NCI-H69 (cell line): Measurements from ENCODE around the gene GALR1.
"Not testable (repeated sequence)": the region's sequence is repeated elsewhere in the genome, so short reads cannot be mapped to it uniquely, and the experiment has no call there.

Experiments
- DNase-seq: peaks from one replicate; lab custom pipeline; 2025; lab: John Stamatoyannopoulos, UW

Gene GALR1

DNA sequence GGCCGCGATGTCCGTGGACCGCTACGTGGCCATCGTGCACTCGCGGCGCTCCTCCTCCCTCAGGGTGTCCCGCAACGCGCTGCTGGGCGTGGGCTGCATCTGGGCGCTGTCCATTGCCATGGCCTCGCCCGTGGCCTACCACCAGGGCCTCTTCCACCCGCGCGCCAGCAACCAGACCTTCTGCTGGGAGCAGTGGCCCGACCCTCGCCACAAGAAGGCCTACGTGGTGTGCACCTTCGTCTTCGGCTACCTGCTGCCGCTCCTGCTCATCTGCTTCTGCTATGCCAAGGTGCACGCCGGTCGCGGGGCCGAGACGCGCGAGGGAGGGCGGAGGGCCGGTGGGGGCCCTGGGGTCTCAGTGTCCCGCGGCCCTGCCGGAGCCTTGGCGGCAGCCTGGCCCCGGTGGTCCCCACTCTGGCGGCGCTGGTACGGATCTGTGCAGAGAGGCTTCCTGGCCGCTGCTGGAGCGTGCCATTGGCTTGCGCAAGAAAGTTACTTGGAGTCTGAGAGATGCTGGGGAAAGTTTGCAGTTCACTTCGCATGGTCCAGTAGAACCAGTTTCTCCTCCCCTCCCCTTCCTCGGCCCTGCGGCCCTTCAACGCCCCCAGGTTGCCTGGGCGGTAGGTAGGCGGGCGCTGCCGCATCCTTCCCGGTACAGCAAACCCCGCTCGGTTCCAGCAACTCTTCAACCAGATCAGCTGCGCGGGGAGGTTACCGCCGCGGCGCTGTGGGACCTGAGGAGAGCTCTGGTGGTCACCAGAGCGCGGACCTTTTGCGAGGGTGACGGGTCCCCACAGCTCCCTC lies 1.5 kb downstream of the GALR1 start:
- peak; percentile 58 for DNase-seq

DNA sequence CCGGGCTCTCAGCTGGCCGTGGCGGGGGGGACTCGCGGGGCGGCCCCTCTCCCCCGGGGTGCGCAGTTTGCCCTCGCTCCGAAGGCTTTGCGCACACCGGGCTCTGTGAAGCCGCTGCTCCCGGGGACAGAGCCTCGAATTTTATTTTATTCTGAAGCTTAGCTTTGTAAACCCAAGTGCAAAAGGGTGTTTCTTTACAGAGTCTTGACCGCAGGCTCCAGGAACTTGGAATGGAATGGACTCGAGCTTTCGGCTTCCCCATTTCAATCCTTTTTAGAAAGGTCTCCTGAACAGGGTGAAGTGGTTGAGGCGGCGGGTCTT lies 2.0 kb downstream of the GALR1 start:
- no peak for DNase-seq

DNA sequence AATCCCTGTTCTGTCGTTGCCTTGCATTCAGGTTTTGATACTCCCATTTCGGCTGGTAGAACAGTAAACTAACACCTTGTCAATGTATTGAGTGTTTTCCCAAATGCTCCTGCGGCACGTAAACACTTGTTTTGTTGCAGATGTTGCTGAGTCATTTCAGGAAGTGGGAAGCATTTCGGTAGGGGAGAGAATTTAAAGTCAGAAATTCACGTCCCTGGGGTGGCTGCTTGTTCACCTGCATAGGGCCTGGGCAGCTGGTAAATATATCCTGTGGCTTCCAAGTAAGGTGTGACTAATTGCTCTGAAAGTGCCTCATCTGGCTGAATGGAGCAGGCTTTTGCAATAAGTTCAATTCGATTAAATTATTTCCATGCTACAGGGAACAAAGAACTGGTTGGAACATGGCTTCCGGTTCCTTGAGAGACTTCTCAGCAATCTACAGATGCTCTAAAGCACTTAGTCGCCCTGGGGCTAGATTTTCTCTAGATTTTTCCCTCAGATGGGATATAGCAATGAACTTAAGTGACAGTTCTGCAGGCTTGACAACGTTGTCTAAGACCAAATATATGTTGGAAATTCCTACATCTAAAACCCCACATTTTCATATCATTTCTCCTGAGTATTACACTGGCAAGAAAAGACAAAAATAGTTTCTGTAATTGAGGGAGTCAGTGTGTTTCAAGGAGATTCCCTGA lies 5.2 kb downstream of the GALR1 start:
- DNase-seq = peak; percentile 75

DNA sequence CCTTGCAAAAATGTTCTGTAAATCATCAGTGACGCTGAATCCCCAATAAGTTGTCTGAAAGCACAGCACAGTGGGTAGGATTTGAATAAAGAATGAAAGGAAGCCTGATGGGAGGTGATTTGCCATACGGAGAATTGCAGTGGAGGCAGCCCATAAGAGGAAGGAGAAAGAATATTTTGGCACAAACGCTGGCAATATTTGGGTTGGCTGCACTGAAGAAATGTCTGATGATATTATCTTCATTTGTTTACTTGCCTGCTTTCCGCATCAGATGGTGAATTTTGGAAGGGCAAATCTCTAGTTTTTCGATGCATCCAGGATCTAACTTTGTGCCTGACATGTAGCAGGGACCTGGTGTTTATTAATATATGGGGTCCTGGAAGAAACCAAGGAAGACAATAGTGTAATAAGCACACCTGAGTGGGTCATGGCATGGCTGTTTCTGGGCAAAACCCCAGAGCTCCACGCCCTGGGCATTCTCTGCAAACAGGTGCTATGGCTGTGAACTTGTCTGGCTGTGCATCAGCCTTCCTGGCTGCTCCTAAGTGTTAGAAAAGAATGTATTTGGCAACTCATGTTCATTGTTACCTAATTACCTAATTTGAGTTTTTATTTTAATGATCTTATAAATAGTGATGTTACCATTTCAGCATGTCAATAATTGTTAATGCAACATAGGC lies 5.9 kb downstream of the GALR1 start:
- no peak for DNase-seq

DNA sequence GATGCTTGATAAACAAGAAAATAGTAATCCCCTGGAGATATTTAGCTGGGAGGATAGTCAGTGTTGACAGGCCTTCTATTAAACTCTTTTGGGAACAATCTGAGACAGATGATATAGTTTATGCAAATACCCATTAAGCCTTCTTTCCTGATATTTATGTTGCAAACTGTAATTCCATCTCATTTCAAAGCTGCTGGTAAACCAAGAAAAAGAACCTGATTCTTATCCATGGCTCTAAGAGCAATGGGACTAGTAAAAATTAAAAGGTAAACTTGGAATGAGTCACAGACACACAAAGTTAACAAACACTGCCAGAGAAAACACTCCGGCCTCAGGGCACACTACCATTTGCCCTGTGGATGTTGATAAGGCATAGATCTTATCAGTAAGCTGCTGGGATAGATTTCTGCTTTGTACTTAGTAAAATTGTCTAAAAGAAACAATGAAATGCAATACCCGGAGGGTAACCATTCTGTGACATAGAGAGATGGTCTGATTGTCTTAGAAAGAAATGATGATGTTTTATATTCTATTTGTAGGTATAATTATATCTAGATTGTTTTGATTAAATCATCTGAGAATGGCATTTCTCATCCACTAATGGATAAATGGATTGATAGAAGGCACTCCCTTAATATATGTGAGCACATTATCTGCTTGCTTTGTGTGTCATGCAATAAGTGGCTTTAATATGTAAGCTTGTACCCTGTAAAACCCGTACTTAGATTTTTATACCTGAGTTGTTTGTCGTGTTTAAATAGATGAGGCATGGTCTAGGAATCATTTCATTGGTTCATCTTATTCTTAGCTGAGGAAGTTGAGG lies 13.2 kb downstream of the GALR1 start:
- peak; percentile 63 for DNase-seq

DNA sequence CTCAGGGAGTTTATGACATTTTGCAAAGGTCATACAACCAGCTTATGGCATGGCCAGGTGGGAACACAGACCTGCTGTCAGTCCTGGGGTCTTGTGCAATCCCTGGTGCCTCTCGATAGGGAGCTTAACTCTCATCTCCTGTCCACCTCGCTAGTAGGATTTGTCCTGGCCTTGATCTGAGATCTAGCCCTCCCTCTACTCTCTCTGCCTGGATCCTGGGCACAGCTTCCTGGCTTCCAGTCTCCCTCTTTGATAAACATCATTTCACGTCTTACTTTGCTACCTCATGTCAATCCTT lies 13.8 kb downstream of the GALR1 start:
- DNase-seq = no peak

DNA sequence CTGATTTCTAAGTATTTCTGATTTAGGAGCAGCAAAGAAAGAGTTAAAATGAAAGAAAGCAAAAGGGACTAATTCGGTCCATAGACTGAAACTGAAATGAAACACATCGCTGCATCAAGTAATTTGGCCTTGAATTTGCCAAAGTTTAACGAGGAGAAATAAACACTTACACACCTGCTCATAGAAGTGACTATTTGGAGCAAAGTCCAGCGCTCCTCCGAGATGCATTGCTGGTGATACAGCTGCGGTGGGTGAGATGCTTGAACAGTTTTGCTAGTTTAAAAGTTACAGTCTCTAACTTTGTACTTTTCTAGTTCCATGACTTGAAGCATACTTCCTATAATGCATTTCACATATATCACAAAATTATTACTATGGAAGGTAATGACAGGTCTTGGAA lies 18.3 kb downstream of the GALR1 start:
- no peak for DNase-seq

DNA sequence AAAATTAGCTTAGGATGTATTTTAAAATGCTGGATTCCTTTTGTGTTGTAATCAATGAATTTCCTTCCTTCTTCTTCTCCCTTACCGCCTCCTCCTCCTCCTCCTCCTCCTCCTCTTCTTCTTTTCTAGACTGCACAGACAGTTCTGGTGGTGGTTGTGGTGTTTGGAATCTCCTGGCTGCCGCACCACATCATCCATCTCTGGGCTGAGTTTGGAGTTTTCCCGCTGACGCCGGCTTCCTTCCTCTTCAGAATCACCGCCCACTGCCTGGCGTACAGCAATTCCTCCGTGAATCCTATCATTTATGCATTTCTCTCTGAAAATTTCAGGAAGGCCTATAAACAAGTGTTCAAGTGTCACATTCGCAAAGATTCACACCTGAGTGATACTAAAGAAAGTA lies 18.8 kb downstream of the GALR1 start:
- no peak for DNase-seq

DNA sequence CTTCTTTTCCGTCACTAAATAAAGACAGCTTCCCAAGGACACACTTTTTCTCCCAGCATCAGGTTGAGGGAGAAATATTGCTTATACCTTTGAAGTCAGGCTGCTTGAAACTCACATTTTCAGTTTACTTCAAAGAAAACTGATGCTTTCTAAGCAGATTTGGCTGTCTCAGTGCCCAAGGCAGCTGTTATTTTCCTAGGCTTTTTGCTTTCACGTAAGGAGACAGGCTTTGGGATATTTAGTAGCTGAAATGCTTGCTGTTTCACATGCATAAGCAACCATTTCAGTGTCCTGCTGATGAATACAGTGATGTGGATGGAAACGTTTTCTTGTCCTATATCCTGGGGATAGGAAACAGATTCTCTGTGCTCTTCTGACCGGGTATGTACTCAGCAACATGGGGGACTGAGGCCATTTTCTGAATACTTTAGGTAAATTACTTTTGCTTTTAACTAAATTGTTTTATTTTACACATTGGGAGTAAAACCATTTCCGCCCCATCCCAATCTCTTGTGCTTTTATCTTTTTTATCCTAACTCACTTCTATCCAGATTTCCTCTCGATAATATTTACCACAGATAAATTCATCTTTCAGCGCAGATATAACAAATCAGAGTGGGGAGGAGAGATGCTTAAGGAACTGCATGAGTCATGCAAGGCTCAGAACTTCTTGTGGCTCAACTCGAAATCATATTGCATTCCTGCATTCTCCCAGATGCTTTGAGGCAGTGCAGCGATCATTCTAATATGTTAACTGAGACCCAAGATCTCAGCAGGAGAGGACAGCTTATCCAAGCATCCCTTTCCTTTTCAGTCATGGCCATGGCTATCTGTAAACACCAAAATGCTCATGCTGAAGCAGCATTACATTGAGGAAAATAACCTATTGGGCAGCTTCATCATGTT lies 22.2 kb downstream of the GALR1 start:
- no peak for DNase-seq

DNA sequence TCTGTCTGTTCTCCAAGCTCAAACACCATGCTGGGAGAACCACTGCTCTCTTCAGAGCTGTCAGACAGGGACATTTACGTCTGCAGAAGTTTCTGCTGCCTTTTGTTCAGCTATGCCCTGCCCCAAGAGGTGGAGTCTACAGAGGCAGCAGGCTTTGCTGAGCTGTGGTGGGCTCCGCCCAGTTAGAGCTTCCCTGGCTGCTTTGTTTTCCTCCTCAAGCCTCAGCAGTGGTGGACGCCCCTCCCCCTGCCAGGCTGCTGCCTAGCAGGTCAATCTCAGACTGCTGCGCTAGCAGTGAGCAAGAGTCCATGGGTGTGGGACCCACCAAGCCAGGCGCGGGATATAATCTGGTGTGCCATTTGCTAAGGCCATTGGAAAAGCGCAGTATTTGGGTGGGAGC lies 41.2 kb downstream of the GALR1 start:
- not testable (repeated sequence) for DNase-seq

DNA sequence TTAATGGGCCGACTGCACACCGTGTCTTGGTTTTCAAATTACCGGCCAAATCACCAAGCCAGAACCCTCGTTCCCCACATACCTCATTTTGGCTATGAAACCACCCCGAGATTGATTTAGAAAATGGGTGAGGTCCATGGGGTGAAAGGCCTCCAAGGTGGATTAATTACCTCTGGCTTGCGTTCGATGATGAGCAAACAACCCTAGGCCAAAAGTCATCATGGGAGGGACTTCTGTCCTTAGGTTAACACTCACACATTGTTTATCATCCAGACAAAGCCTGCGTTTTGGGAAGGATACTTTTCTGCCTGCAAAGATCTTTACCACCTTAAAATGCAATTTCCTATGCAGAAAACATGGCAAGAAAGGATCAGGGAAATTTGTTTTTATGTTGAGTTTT lies 48.5 kb downstream of the GALR1 start:
- no peak for DNase-seq

DNA sequence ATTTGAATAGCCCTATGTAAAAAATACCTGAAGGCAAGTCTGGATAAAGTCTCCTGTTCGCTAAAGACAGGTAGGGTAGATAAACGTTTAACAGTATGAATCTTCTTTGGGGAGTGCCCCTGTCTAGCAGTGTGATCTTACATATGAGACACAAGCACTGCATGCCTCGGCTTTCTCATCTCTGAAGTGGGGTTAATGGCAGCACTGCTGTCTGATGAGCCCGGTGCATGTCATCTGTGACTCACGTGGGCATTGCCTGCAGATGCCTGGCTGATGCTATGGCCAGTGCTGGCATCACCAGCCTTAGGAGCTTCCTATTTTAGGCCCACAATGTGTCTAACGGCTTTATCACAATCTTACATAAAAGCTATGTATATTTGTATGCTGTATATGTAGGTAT lies 50.1 kb downstream of the GALR1 start:
- DNase-seq = no peak

DNA sequence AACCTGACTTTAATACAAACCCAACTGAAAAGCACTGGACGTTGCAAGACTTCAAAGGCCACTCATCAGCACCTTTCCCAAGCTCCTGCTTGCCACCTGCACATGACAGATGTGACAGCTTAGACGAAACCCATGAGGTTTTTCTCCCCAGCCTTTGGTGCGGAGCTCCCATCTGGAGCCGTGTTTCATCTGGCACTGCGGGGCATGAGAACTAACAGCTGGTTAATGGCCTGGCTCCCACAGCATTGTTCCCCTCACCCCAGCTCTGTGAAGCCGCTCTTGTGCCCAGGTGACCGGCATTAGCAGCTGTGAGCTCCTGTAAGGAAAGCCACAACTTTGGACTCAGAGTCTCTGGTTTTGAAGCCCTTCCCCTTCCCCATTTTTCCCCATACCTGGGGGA lies 50.9 kb downstream of the GALR1 start:
- peak; percentile 33 for DNase-seq

DNA sequence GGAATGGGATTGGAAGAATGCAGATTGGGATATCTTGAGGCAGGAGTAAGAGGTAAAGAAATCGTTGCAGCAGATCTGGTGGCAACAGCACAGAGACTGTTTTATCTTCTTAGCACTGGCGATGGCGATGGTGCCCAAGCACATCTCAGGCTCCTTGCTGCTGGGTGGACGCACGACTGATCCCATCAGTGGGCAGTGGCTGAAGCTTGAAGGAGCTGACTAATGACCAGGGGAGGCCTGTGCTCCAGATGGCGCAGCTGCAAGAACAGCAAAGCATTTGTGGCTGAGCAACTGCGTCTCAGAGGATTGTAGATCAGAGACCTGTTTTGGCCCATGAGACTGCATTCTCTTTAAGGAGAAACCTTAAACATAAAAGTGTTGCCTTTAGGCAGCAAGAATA lies 54.6 kb downstream of the GALR1 start:
- no peak for DNase-seq

DNA sequence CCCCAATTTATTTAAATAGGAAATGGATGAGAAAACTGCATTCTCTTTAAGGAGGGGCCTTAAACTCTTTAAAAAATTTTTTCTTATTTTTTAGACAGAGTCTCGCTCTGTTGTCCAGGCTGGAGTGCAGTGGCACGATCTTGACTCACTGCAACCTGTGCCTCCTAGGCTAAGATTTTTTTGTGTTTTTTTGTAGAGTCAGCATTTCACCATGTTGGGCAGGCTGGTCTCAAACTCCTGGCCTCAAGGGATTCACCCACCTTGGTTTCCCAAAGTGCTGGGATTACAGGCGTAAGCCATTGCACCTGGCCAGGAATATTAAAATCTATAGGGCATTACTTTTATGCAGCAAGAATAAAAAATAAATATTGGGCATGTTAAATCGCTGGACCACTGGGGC lies 56.0 kb downstream of the GALR1 start:
- DNase-seq = no peak

DNA sequence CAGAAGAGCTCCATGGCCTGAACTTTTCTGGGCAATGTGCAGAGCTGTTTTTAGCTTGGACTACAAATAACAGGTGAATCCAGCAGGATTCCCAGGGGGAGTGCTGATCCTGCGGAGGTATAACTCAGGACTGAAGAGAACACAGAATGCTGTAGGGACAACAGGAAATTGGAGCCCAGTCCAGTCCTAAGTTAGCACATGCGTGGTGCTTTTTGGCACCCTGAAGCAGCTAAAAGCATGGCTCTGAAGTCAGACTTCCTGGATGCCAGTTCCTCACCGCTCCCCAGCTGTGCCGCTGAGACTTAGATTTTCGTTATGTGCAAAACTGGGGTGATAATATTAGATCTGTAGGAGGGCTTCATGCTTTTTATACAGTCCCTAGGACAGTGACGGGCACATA lies 58.6 kb downstream of the GALR1 start:
- no peak for DNase-seq

DNA sequence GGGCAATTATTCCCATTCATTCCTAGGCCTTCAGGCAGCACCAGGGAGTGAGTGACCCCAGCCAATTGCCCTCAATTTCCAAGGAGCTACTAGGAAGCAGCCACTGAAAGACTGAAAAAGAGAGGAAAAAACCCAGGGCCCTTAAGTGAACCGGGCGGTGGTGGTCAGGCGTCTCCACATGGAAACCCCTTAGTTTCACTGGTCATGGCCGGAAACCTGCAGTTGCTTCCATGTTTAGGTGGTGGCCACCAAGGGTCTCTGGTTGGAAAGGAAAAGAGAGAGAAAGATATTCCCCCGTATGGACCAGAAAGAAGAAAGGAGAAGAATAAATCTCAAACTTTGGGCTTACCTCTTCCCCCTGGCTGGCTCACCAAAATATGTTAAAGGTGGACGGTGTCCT lies 64.9 kb downstream of the GALR1 start:
- DNase-seq = no peak

DNA sequence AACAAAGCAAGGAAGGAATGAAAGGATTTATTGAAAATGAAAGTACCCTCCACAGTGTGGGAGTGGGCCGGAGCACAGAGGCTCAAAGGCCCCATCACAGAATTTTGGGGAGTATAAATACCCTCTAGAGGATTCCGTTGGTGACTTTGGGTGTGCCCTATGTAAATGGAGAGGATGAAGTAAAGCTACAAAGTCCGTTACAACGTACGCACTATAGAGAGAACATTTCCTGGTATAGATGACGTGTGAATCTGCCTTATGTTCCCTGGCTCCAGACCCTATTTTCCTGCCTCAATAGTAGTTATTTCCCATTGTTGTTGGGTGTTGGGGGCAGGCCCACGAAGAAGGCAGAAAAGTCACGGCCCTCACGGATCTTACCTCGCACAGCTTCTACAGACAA lies 65.3 kb downstream of the GALR1 start:
- DNase-seq = no peak

DNA sequence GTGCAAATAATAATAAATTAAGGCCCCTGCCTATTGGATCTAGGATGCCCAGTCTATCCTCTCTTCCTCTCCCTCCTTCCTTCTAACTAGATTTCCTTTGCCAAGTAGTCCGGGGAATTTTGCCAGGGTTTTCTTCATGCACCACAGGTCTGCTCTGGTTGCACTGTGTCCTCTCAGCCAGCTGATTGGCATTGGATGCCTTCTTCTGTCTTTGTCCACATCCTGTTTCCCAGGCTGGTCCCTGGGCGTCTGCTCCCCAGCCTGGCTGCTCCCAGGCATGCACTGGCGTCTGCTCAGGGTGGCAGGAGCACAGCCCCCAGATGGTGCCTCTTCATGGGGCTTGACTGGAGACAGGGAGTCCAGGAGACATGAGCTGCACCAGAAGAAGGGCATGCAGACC lies 66.4 kb downstream of the GALR1 start:
- DNase-seq = no peak

DNA sequence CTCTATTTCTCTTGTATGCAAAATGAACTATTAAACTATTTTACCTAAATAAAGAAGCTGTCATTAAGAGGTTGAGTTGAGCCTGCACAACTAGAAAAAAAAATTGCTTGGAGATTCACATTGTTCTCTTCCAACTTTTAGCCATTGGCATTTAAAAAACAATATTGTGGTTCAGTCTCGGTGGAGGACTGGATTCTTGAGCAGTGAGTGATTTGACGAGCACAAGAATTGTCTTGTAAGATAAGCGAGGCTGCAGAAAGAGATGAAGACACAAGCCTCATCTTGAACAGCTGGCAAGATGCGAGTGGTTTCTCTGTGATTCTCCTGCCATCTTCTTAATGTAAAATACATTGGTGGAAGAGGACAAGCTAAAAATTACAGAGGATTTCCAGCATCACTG lies 67.0 kb downstream of the GALR1 start:
- no peak for DNase-seq

DNA sequence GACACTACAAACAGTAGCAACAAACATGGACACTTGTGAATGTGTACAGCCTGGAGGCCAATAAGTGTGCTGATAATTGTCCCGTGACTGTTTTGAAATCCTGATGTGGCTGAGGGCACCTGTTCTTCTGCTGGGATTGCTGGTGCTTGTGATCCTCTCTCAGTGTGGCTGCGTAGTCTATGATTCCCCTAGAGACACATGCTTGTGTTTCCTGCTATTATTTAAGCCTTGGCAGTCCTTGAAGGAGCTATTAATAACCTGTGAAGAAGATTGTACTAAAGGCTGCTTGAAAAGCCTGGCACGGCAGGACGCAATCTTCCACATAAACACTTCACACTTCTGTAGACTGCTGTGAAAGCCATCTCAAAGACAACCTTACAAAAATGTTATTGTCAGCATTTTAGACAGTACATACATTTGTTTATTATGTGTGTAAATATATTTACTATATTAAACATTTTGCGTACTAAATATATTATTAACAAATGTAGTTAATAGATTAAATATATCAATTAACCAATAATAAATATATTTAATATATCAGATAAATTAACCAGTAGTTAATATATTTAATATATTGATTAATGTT lies 71.4 kb downstream of the GALR1 start:
- DNase-seq = no peak
